SK-N-SH treated with all-trans-retinoic acid at 6 μM for 48 hours (cell line): ENCODE measurements around the gene USP49.

Source experiments
- ATAC-seq: fragments of 200-7000 bp; cut with Tn5 transposase; 3 replicates; pipeline ENCODE4 v1.9.1; 2020; ENCODE audit warnings: mild to moderate bottlenecking, moderate library complexity
- ARNTL ChIP-seq: fragments of 450-650 bp; formaldehyde crosslinking; IDR thresholded peaks from 2 replicates; pipeline ENCODE4 v1.5.0; 2020; ENCODE audit warnings: low read depth, mild to moderate bottlenecking, moderate library complexity, borderline replicate concordance
- BACH2 ChIP-seq: fragments of 250-450 bp; sonication (Bioruptor Pico); IDR thresholded peaks from 2 replicates; pipeline ENCODE4 v1.9.0; 2021; ENCODE audit warnings: mild to moderate bottlenecking, borderline replicate concordance
- CSDC2 ChIP-seq: fragments of 250-450 bp; sonication (Bioruptor Pico); IDR thresholded peaks from 2 replicates; pipeline ENCODE4 v1.5.0; 2020; ENCODE audit warnings: mild to moderate bottlenecking, moderate library complexity
- GLIS3 ChIP-seq: fragments of 250-450 bp; sonication (Bioruptor Pico); IDR thresholded peaks from 2 replicates; pipeline ENCODE4 v1.5.0; 2020; ENCODE audit warnings: mild to moderate bottlenecking, moderate library complexity
- ISL1 ChIP-seq: fragments of 250-450 bp; sonication (Bioruptor Pico); IDR thresholded peaks from 2 replicates; pipeline ENCODE4 v2.1.2; 2022; ENCODE audit warnings: mild to moderate bottlenecking, moderate library complexity
- OSR1 ChIP-seq: fragments of 250-450 bp; sonication (Bioruptor Pico); IDR thresholded peaks from 2 replicates; pipeline ENCODE4 v1.8.0; 2022; ENCODE audit warnings: moderate library complexity, mild to moderate bottlenecking, inconsistent platforms
- POU6F1 ChIP-seq: fragments of 250-450 bp; sonication (Bioruptor Pico); IDR thresholded peaks from 2 replicates; pipeline ENCODE4 v1.8.0; 2021; ENCODE audit warnings: low read depth, mild to moderate bottlenecking, moderate library complexity, borderline replicate concordance
- PPARA ChIP-seq: fragments of 250-450 bp; sonication (Bioruptor Pico); IDR thresholded peaks from 2 replicates; pipeline ENCODE4 v1.5.0; 2020; ENCODE audit warnings: mild to moderate bottlenecking, borderline replicate concordance
- RARB ChIP-seq: fragments of 250-450 bp; sonication (Bioruptor Pico); IDR thresholded peaks from 2 replicates; pipeline ENCODE4 v1.8.0; 2021; ENCODE audit warnings: mild to moderate bottlenecking, moderate library complexity
- SNAI2 ChIP-seq: fragments of 250-450 bp; sonication (Bioruptor Pico); IDR thresholded peaks from 2 replicates; pipeline ENCODE4 v1.5.0; 2020; ENCODE audit warnings: mild to moderate bottlenecking, moderate library complexity
- TCF4 ChIP-seq: fragments of 250-450 bp; sonication (Bioruptor Pico); IDR thresholded peaks from 2 replicates; pipeline ENCODE4 v1.8.0; 2021; ENCODE audit warnings: mild to moderate bottlenecking, moderate library complexity, borderline replicate concordance
- TOX ChIP-seq: fragments of 250-450 bp; sonication (Bioruptor Pico); IDR thresholded peaks from 2 replicates; pipeline ENCODE4 v1.8.0; 2021; ENCODE audit warnings: mild to moderate bottlenecking, moderate library complexity, borderline replicate concordance
- TSHZ2 ChIP-seq: fragments of 250-450 bp; sonication (Bioruptor Pico); IDR thresholded peaks from 2 replicates; pipeline ENCODE4 v1.5.0; 2020; ENCODE audit warnings: mild to moderate bottlenecking, moderate library complexity
- ZC3H10 ChIP-seq: fragments of 250-450 bp; sonication (Bioruptor Pico); IDR thresholded peaks from 2 replicates; pipeline ENCODE4 v1.5.1; 2021; ENCODE audit warnings: mild to moderate bottlenecking, moderate library complexity
- ZFP3 ChIP-seq: fragments of 250-450 bp; sonication (Bioruptor Pico); IDR thresholded peaks from 2 replicates; pipeline ENCODE4 v1.5.0; 2020; ENCODE audit warnings: mild to moderate bottlenecking, moderate library complexity
- ZFP30 ChIP-seq: fragments of 450-650 bp; formaldehyde crosslinking; IDR thresholded peaks from 2 replicates; pipeline ENCODE4 v1.5.0; 2022; ENCODE audit warnings: mild to moderate bottlenecking, moderate library complexity
- ZNF565 ChIP-seq: fragments of 450-650 bp; formaldehyde crosslinking; conservative IDR thresholded peaks from 2 replicates; pipeline ENCODE4 v1.5.0; 2020; ENCODE audit warnings: low read depth, mild to moderate bottlenecking, moderate library complexity
- ZNF70 ChIP-seq: fragments of 450-650 bp; formaldehyde crosslinking; IDR thresholded peaks from 2 replicates; pipeline ENCODE4 v1.5.0; 2020; ENCODE audit warnings: mild to moderate bottlenecking, moderate library complexity
- ZNF8 ChIP-seq: fragments of 450-650 bp; formaldehyde crosslinking; IDR thresholded peaks from 2 replicates; pipeline ENCODE4 v1.5.0; 2020; ENCODE audit warnings: mild to moderate bottlenecking, moderate library complexity
- TF ChIP-seq, protein P1 (sequence below): fragments of 250-450 bp; sonication (Bioruptor Pico); IDR thresholded peaks from 2 replicates; pipeline ENCODE4 v1.8.0; 2020; ENCODE audit warnings: mild to moderate bottlenecking, moderate library complexity, borderline replicate concordance
- TF ChIP-seq, protein P2 (sequence below): fragments of 250-450 bp; sonication (Bioruptor Pico); IDR thresholded peaks from 2 replicates; pipeline ENCODE4 v1.5.1; 2021; ENCODE audit warnings: mild to moderate bottlenecking, moderate library complexity
- TF ChIP-seq, protein P3 (sequence below): fragments of 250-450 bp; sonication (Bioruptor Pico); IDR thresholded peaks from 2 replicates; pipeline ENCODE4 v1.5.1; 2020; ENCODE audit warnings: low read depth, mild to moderate bottlenecking, moderate library complexity

Gene USP49

DNA sequence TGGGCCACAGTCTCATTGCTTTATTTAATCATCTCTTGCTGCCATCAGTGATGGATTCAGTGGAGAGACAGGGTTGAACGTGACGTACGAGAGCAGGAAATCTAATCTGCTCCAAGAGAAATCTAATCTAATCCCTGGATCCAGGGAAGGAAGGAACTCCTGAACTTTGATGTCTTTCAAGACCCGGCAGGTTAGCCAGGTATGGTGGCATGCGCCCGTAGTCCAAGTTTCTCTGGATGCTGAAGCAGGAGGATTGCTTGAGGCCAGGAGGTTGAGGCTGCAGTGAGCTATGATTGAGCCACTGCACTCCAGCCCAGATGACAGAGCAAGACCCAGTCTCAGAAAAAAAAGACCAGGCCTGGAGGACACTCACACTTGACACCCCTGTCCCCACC is 136.5 kb downstream of the USP49 start:
- ATAC-seq: no peak
- TF ChIP-seq OSR1 (CRISPR knock-in tag) (no peak), PPARA (CRISPR knock-in tag) (no peak), ARNTL (no peak), TCF4 (CRISPR knock-in tag) (no peak), ZFP30 (CRISPR knock-in tag) (no peak), ZFP3 (CRISPR knock-in tag) (no peak), POU6F1 (CRISPR knock-in tag) (no peak), TSHZ2 (CRISPR knock-in tag) (no peak), TOX (no peak), ZNF8 (CRISPR knock-in tag) (no peak), SNAI2 (no peak), ZNF565 (CRISPR knock-in tag) (no peak)
- TF ChIP-seq, protein P1, sequence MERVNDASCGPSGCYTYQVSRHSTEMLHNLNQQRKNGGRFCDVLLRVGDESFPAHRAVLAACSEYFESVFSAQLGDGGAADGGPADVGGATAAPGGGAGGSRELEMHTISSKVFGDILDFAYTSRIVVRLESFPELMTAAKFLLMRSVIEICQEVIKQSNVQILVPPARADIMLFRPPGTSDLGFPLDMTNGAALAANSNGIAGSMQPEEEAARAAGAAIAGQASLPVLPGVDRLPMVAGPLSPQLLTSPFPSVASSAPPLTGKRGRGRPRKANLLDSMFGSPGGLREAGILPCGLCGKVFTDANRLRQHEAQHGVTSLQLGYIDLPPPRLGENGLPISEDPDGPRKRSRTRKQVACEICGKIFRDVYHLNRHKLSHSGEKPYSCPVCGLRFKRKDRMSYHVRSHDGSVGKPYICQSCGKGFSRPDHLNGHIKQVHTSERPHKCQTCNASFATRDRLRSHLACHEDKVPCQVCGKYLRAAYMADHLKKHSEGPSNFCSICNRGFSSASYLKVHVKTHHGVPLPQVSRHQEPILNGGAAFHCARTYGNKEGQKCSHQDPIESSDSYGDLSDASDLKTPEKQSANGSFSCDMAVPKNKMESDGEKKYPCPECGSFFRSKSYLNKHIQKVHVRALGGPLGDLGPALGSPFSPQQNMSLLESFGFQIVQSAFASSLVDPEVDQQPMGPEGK (CRISPR knock-in tag): no peak

DNA sequence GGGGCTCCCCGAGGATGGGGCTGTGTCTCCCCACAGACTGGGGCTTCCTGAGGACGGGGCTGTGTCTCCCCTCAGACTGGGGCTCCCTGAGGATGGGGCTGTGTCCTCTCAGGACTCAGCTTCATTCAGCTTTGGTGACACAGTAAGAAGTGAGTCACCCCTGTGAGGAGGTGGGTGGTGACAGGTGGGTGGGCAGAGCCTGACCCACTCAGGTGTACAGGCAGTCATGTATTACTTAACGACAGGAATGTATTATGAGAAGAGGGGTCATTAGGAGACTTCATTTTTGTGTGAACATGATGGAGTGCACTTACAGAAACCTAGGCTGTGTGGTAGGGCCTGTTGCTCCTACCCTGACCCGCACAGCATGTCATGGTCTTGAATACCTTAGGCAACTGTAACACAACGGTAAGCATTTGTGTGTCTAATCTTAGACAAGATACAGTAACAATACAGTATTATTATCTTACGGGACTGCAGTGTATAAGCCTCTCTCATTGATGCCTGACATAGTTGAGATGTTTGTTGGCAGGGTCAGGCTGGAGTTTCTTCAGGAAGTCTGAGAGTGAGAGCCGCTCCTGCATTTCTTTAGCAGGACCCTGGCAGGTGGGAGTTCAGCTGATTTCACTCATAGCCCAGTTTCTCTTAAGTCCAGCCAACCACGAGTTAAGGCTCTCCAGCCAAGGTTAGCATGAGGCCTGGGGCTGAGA is 137.1 kb downstream of the USP49 start:
- ATAC-seq: peak; percentile 53
- TF ChIP-seq ZC3H10 (CRISPR knock-in tag) (no peak), ZNF70 (no peak), TOX (no peak), ARNTL (no peak), ISL1 (CRISPR knock-in tag) (no peak), RARB (CRISPR knock-in tag) (no peak), ZNF565 (CRISPR knock-in tag) (no peak), ZFP30 (CRISPR knock-in tag) (no peak), POU6F1 (CRISPR knock-in tag) (no peak), TSHZ2 (CRISPR knock-in tag) (no peak), BACH2 (no peak), CSDC2 (CRISPR knock-in tag) (no peak), OSR1 (CRISPR knock-in tag) (no peak), ZFP3 (CRISPR knock-in tag) (no peak), PPARA (CRISPR knock-in tag) (no peak), GLIS3 (CRISPR knock-in tag) (no peak), TCF4 (CRISPR knock-in tag) (no peak), ZNF8 (CRISPR knock-in tag) (no peak)
- TF ChIP-seq, protein P2, sequence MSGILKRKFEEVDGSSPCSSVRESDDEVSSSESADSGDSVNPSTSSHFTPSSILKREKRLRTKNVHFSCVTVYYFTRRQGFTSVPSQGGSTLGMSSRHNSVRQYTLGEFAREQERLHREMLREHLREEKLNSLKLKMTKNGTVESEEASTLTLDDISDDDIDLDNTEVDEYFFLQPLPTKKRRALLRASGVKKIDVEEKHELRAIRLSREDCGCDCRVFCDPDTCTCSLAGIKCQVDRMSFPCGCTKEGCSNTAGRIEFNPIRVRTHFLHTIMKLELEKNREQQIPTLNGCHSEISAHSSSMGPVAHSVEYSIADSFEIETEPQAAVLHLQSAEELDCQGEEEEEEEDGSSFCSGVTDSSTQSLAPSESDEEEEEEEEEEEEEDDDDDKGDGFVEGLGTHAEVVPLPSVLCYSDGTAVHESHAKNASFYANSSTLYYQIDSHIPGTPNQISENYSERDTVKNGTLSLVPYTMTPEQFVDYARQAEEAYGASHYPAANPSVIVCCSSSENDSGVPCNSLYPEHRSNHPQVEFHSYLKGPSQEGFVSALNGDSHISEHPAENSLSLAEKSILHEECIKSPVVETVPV (CRISPR knock-in tag): no peak
- TF ChIP-seq, protein P3, sequence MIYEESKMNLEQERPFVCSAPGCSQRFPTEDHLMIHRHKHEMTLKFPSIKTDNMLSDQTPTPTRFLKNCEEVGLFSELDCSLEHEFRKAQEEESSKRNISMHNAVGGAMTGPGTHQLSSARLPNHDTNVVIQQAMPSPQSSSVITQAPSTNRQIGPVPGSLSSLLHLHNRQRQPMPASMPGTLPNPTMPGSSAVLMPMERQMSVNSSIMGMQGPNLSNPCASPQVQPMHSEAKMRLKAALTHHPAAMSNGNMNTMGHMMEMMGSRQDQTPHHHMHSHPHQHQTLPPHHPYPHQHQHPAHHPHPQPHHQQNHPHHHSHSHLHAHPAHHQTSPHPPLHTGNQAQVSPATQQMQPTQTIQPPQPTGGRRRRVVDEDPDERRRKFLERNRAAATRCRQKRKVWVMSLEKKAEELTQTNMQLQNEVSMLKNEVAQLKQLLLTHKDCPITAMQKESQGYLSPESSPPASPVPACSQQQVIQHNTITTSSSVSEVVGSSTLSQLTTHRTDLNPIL (CRISPR knock-in tag): no peak
